GM18951 (cell line): ENCODE measurements around the gene EXOC3L4.
"Not testable (repeated sequence)": the region's sequence is repeated elsewhere in the genome, so short reads cannot be mapped to it uniquely, and the experiment has no call there.

Source experiments
- POLR2A ChIP-seq: IDR thresholded peaks from 4 replicates; pipeline ENCODE4 v1.6.1; 2011; ENCODE audit warnings: mild to moderate bottlenecking; ENCODE audit not compliant: insufficient read length, insufficient read depth; ENCODE audit errors: extremely low read depth
- in situ Hi-C: fragments of 300-500 bp; cut with MboI; formaldehyde crosslinking; loops from one replicate; pipeline ENCODE4 v1.12.0; 2022; ENCODE audit warnings: low sequenced_read_pairs, mixed read lengths, inconsistent platforms; ENCODE audit not compliant: unreplicated experiment

The EXOC3L4 gene

GRCh38 chr14:103094406-103095209 is at the start of gene EXOC3L4:
TSS of gene EXOC3L4 (plus strand) at chr14:103094725. CDS start at chr14:103100220, 5,495 bp downstream.
- no peak for TF ChIP-seq POLR2A
- in situ Hi-C loops, result no loop called here

GRCh38 chr14:103045371-103045869 is 49.1 kb upstream of the EXOC3L4 start:
- TF ChIP-seq POLR2A, result no peak
- in situ Hi-C loops, result no loop called here

GRCh38 chr14:103047453-103047852 is 47.1 kb upstream of the EXOC3L4 start:
- in situ Hi-C loops, result not testable (repeated sequence)

DNA sequence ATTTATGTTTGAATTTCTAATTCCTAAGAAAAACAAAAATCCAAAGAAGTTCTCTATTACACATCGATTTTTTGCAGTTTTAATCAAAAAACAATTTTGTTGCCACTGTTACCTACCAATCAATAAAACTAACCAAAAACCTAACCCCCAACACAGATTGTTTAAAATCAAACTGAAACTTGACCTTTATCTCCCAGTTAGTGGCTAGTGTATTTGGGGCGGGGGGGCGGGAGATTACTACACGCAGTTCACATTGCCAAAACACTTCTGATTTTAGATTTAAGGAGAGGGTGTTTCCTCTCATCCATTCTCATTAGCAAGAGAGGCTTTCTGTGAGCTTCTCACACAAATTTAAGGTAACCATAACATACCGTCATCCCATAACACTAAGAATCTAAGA is 43.6 kb upstream of the EXOC3L4 start:
- no peak for TF ChIP-seq POLR2A
- in situ Hi-C loops, result no loop called here

GRCh38 chr14:103052407-103052806 is 42.1 kb upstream of the EXOC3L4 start:
- in situ Hi-C loops, result no loop called here

DNA sequence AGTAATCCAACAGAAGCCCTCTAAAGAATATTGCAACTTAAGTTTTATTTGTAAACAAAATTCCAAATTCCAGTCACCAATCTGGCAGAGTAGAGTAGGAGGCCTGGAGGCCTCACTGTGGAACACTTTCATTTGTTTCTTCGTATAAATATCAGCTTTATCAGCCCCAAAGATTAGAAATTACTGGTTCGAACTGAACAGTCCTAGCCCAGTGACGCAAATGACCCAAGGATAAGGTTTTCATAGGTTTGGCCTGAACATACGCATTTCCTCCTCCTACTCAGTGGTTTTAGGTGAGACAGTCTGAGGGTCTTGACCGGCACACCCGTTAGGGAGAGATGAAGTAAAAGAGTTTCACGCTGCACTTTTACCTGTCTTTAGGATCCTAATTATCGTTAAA is 38.8 kb upstream of the EXOC3L4 start:
- no peak for TF ChIP-seq POLR2A
- in situ Hi-C loops, result no loop called here

More at GRCh38 chr14:103052407-103052806, 42.1 kb upstream of the EXOC3L4 start:
- no peak for TF ChIP-seq POLR2A

- in situ Hi-C loops, result no loop called here
- no peak for TF ChIP-seq POLR2A
Measured at GRCh38 chr14:103056322-103057027, 38.0 kb upstream of the EXOC3L4 start.

DNA sequence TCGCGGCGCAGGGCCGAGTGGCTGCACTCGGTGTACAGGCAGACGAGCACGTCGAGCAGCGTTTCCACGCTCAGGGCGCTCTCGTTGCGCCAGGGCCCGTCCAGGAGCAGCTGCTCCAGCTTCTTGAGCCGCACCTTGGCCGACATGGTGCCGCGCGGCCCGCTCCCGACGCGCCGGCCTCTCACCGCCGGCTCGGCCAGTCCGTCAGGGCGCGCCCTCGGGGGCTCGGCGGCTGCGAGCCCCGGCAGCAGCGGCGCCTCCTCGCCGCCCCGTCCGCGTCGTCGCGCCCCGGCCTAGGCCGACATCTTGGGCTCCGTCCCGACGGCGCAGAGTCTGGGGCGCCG is 37.5 kb upstream of the EXOC3L4 start:
- no peak for TF ChIP-seq POLR2A
- in situ Hi-C loops, result no loop called here

DNA sequence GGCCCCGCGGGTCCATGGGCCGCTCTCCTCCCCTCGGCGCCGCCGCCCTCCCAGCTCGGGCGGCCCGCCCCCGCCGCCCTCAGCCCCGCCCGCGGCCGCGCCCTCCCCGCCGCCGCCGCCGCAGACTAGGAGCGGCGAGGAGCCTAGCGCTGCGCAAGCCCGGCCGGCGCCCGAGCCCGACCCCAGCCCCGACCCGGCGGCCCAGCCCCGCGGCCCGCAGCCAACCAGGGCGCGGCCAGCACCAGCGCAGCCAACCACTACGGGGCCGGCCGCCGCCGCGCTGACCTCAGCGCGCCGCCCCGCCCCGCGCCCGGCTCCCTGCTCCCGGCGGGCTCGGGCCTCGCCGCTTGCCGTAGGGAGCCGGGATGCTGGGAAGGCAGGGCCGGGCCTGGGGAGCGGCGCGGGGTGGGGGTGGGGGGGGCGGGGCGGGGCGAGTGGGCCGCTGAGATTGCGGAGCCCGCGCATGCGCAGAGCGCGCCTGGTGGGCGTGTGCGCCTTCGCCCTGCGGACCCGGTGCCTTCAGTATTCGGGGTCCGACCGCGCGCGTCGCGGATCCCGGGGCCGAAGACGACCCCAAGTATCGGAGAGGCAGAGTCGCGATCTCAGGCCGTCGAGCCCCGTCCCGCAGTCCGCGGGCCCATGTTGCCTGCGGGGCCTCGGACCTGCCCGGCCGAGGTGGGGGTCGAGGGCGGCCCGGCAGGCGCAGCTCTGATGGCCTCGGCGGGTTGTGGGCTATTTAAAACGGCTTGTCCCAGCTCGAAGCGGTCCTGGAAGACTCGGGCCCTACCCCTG is 37.0 kb upstream of the EXOC3L4 start, which contains the start of gene CDC42BPB:
Gene CDC42BPB (minus strand): TSS at position 178 of the 792 bp plus-strand sequence. CDS start 376 bp downstream, outside the sequence.
- TF ChIP-seq POLR2A, result peak; percentile 54
- in situ Hi-C loops, result no loop called here

DNA sequence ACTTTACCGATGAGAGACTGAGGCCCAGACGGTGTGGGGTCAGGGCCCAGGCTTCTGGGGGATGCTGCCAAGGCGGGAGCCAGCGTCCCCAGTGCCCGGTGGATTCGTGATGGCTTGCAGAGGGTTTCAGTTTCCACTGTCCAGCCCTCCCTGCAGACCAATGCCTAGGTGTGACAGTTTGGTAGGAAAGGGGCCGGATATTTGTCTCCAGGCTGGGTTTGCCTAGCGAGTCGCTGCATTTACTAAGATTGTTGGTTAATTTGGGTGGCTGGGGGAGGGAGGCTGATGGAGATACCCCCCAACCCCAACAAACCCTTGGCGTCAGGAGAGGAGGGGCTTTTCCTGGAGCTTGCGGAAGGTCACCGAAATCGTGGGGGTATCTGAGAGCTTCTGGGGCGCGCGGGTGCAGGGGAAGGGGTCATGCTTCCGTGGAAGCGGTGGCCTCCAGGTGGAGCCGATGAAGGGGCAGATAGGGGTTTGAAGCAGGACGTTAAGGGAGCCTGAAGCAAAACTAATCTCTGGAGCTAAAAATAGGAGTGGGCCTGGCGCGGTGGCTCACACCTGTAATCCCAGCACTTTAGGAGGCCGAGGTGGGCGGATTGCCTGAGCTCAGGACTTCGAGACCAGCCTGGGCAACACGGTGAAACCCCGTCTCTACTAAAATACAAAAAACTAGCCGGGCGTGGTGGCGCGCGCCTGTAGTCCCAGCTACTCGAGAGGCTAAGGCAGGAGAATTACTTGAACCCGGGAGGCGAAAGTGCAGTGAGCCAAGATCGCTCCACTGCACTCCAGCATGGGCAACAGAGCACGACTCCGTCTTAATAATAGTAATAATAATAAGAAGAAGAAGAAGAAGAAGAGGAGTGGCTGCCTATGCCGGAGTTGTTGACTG is 36.1 kb upstream of the EXOC3L4 start:
- no peak for TF ChIP-seq POLR2A
- in situ Hi-C loops, result no loop called here

- no peak for TF ChIP-seq POLR2A
- in situ Hi-C loops, result no loop called here
Measured at GRCh38 chr14:103059556-103059955, 35.0 kb upstream of the EXOC3L4 start.

DNA sequence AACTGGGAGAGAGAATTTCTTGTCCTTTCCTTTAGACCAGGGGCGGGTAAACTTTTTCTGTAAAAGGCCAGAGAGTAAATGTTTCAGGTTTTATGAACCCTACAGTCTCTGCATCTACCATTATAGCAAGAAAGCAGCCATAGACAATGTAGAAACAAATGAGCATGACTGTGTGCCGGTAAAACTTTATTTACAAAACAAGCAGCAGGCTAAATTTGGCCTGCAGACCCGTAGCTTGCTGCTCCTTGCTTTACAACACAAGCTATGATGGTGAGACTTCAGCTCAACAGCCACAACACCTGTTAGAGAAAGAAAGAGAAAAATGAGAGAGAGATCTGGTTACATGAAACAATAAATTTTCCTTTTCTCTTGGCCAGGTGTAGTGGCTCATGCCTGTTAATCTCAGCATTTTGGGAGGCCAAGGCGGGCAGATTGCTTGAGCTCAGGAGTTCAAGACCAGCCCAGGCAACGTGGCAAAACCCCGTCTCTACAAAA is 33.0 kb upstream of the EXOC3L4 start:
- TF ChIP-seq POLR2A, result no peak
- in situ Hi-C loops, result loop anchor here (10.0 kb wide), 1 partner anchor 367 kb away; no protein-coding TSS in a partner anchor
